NCI-H774 (cell line): ENCODE measurements around the gene SULT1A3.
"Not testable (repeated sequence)": the region's sequence is repeated elsewhere in the genome, so short reads cannot be mapped to it uniquely, and the experiment has no call there.

Source experiments
- DNase-seq: peaks from one replicate; lab custom pipeline; 2025; lab: John Stamatoyannopoulos, UW

The SULT1A3 gene

GRCh38 chr16:30199049-30199448 lies at the start of gene SULT1A3:
Gene SULT1A3, plus strand, starts transcription at chr16:30199255. Its CDS starts 1,474 bp downstream, at chr16:30200729.
- DNase-seq, result not testable (repeated sequence)

DNA sequence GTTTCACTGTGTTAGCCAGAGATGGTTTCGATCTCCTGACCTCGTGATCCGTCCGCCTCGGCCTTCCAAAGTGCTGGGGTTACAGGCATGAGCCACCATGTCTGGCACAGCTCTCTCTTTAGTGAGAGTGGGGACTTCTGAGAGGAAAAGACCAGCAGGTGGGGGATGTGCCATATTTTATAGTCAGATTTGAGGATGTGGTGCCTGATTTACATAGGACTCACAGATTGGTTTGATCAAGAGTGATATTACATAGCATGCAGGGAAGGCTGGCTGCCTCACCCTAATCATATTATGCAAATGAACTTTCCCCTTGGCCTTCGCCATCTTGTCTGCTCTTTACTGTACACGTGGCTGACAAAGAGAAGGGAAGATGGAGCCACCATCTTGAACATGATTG lies 48.0 kb upstream of the SULT1A3 start:
- DNase-seq, result no peak

DNA sequence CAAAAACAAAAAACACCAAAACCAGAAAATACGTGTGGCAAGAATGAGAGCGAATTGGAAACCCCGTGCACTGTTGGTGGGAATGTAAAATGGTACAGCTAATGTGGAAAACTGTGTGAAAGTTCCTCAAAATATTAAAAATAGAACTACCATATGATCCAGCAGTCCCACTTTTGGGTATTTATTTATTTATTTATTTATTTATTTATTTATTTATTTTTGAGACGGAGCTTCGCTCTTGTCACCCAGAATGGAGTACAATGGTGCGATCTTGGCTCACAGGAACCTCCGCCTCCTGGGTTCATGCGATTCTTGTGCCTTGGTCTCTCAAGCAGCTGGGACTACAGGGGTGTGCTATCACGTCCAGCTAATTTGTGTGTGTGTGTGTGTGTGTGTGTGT lies 46.5 kb upstream of the SULT1A3 start:
- no peak for DNase-seq

- DNase-seq, result no peak
Observed at GRCh38 chr16:30155188-30155587, 43.9 kb upstream of the SULT1A3 start.

DNA sequence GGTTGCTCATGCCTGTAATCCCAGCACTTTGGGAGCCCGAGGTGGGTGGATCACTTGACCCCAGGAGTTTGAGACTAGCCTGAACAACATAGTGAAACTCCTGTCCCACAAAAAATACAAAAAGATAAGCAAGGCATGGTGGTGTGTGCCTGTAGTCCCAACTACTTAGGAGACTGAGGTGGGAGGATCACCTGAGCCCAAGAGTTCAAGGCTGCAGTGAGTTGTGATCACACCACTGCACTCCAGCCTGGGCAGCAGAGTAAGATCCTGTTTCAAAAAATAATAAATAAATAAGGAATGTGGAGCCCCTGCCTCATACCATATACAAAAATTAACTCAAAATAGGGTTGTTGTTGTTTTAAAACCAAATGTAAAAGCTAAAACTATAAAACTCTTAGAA lies 41.8 kb upstream of the SULT1A3 start:
- no peak for DNase-seq

GRCh38 chr16:30163538-30163937 lies 35.5 kb upstream of the SULT1A3 start:
- DNase-seq, result no peak

DNA sequence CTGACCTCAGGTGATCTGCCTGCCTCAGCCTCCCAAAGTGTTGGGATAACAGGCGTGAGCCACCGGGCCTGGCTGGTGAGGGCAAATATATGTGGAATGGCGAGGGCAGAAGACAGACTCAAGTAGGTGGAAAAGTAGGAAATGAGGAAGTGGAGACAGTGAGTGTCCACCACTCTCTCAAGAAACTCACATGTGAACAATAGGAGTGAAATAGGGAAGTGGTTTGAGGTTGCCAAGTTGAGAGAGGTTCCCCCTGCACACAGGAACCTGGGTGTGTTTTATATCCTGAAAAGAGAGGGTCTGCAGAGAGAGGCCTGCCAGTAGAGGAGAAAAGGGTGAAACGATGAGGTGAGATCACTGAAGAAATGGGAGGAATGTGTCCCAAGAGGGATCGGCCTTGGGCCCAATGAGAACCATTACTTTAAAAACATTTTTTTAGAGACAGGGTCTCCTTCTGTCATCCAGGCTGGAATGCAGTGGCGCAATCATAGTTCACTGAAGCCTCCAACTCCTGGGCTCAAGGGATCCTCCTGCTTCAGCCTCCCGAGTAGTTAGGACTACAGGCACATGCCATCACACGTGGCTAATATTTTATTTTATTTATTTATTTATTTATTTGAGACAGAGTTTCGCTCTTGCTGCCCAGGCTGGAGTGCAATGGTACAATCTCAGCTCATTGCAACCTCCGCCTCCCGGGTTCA lies 32.7 kb upstream of the SULT1A3 start:
- no peak for DNase-seq

DNA sequence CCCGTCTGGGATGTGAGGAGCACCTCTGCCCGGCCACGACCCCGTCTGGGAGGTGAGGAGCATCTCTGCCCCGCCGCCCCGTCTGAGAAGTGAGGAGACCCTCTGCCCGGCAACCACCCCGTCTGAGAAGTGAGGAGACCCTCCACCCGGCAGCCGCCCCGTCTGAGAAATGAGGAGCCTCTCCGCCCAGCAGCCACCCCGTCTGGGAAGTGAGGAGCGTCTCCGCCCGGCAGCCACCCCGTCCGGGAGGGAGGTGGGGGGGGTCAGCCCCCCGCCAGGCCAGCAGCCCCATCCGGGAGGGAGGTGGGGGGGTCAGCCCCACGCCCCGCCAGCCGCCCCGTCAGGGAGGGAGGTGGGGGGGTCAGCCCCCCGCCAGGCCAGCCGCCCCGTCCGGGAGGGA lies 30.3 kb upstream of the SULT1A3 start:
- not testable (repeated sequence) for DNase-seq

GRCh38 chr16:30169416-30169815 lies 29.6 kb upstream of the SULT1A3 start:
- DNase-seq, result not testable (repeated sequence)

- not testable (repeated sequence) for DNase-seq
Observed at GRCh38 chr16:30170145-30170544, 28.9 kb upstream of the SULT1A3 start.

GRCh38 chr16:30173054-30173453 lies 26.0 kb upstream of the SULT1A3 start:
- DNase-seq, result no peak

DNA sequence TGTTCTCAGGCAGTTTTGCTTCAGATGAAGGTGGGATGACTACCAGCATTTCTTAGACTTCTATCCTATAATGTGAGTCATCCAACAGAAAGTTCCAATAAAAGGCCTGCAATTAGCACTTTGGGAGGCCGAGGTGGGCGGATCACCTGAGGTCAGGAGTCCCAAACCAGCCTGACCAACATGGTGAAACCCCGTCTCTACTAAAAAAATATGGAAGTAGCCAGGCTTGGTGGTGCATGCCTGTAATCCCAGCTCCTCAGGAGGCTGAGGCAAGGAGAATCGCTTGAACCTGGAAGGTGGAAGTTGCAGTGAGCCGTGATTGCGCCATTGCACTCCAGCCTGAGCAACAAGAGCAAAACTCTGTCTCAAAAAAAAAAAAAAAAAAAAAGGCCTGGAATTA lies 22.2 kb upstream of the SULT1A3 start:
- not testable (repeated sequence) for DNase-seq

- DNase-seq, result no peak
Observed at GRCh38 chr16:30179195-30179594, 19.9 kb upstream of the SULT1A3 start.

DNA sequence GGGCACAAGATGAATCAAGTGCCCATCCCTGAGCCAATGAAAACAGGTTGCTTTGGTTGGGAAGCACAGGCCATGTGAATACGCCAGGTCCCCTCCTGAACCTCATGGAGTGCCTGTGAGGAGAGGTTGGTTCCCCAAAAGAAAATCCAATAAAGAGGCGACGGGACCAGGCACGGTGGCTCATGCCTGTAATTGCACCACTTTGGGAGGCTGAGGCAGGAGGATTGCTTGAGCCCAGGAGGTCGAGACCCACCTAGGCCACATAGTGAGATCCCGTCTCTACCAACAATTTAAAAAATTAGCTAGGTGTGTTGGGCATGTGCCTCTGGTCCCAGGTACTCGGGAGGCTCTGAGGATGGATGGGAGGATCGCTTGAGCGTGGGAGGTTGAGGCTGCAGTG lies 19.1 kb upstream of the SULT1A3 start:
- no peak for DNase-seq

DNA sequence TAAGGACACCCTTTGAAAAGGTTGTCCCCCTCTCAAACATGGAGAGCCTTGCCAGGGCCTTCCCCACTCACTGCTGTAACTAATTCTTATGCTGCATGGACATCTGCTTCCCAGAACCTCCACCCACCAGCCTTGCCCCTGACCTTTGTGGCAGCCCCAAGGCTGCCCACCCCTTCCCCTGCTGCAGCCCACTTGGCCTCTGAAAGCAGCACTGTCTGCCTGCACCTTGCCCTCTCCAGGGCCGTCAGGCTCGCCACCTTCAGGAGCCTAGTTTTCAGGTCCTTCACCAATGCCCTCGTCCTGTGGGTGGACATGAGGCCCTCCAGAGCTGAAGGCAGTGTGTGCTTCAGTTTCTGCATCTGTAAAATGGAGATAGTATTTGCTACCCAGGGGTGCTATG lies 18.3 kb upstream of the SULT1A3 start:
- DNase-seq, result no peak

GRCh38 chr16:30183233-30184095 lies 15.6 kb upstream of the SULT1A3 start, which contains the start of gene CORO1A:
Gene CORO1A, plus strand, starts transcription at chr16:30183602. Its CDS starts 1,608 bp downstream, at chr16:30185210.
- peak; percentile 52 for DNase-seq

- peak; percentile 34 for DNase-seq
Observed at GRCh38 chr16:30184096-30184890, 14.8 kb upstream of the SULT1A3 start.

DNA sequence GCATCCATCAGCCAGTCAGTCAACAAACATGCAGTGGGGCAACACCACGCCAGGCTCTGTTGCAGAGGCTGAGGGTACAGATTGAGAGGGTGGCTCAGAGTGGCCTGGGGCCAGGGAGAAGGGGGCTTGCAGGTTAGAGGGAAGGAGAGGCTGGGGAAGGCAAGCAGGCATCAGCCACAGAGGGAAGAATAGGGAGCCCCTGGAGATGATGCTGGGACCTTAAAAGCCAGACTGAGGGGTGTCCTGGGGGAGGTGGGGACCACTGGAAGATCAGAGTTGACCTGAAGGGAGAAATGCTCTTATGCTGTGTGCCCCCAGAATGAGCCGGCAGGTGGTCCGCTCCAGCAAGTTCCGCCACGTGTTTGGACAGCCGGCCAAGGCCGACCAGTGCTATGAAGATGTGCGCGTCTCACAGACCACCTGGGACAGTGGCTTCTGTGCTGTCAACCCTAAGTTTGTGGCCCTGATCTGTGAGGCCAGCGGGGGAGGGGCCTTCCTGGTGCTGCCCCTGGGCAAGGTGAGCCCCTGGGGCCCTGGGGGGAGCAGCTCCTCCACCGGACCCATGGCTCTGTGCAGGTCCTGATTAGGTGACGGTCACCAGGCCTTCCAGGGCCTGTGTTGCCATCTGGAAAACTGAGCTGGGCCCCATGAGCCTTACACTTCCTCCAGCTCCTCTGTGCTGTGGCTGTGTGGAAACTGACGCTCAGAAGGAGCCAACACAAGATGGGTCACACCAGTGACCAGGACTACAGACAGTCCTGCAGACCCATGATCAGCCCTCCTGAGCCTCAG lies 14.0 kb upstream of the SULT1A3 start:
- DNase-seq, result no peak

GRCh38 chr16:30185683-30186421 lies 13.2 kb upstream of the SULT1A3 start:
- no peak for DNase-seq

DNA sequence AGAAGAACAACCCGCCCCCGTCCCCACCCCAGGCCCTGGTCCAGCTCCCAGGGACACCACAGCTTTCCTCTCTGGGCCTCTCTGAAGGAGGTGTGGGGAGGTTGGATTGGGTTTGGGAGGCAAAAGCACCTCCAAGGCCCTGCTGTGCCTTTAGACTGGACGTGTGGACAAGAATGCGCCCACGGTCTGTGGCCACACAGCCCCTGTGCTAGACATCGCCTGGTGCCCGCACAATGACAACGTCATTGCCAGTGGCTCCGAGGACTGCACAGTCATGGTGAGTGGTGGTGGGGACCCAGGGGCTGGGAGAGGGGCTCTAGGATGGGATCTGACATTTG lies 12.6 kb upstream of the SULT1A3 start:
- no peak for DNase-seq
